ENCODE measurements around the gene PKP2.

Gene PKP2

DNA sequence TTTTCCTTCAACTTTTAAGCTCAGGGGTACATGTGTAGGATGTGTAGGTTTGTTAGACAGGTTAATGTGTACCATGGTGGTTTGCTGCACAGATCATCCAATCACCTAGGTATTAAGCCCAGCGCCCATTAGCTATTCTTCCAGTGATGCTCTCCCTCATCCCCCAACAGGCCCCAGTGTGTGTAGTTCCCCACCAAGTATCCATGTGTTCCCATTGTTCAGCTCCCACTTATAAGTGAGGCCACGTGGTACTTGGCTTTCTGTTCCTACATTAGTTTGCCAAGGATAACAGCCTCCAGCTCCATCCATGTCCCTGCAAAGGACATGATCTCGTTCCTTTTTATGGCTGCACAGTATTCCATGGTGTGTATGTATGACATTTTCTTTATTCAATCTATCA, 92.3 kb downstream of the PKP2 start:
- no peak for DNase-seq

DNA sequence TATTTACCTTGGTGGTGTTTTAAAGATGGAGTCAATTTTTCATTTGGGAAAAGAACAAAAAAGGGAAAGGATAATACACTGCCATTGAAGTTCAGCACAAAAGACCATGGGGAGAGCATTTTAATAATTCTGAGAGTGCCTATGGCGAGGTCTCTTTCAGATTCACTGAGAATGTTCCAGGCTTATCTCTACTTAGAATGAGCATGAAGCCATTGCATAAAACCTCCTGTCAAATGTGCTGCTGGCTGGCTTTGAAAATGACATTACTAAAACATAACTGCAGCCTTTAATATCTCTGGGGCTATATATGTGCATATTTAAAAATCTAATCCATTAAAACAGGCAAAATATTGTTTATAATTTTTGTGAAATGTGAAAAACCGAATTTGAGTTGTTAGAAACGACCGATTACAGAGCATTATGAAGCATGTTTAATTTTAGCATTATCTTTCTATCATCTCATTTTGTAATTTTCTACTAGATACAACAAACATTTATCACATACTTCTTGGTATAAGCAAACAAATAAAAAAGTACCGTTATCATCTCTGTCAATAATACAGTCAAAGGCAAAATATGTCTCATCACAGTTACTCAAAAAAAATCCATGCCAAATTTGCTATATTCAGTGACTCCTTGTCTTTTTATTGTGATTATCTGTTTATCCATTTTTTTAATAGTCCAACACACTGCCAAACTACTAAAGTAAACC, 95.2 kb downstream of the PKP2 start:
- DNase-seq, result no peak

DNA sequence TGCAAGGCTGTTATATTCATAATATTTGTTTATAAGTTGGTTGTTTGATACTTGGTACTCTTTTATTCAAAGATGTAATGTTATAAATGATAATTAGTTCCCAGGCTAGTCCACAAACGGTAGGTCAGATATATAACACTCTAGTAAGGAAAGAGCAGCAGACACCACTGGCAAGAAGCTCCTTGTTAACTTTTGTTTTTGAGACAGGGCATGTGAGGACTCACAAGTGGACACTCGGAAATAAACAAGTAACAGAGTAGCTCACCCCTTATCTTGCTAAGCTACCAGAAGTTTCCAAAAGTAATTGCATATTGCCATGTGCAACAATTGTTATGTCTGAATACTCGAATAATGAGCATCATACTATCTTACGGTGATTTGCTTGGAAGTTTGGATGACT, 102.3 kb downstream of the PKP2 start:
- DNase-seq, result no peak

DNA sequence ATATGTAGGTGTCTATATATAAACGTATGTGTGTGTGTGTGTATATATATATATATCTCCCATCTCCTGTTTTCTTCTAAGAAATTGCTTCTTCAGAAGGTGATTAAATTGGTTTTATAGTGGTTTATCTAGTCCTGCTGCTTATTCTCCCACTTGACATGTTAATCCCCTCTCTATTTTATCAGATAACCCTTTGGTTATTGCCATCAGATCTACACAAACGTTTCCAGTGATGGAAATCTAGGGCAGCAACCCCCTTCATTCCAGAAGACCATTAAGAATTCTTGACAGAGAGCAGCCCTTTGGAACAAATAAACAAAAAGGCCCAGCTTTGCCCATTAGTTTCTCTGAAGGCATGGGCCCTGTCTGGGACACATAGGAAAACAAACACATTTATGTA, 106.7 kb downstream of the PKP2 start:
- DNase-seq, result no peak

DNA sequence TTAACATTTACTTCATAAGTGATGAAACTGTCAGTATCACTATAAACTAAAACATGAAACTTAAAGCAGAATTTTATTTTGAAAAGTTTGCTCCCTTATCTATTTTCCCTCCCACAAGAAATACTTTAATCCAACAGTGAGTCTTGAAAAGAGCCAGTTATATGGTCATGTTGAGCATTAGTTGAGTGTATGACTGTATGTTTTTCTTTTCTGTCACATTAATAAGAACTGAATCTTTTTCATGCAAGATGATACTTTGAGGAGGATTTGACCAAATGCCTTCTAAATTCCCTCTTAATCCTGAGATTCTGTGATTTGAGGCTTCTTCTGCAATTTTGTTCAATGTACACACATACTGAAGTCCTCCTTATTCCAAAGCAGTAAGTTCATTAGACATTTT, 107.1 kb downstream of the PKP2 start:
- DNase-seq, result no peak

DNA sequence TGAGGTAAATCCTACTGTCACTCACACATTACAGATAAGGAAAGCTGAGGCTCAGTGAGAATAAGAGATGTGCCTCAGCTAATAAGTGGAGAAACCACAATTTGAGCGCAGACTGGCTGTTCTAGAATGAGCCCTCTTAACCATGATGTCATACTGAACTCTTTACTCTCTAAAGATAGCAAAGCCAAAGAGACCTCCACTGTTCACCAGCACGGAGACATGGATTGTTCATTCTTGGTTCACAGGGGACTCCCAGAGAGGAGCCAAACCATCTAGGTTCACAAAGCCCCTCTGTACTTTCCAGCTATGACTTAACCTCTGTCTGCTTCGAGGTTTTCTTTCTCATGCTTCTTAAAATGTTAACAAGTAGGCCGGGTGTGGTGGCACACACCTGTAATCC, 108.2 kb downstream of the PKP2 start:
- DNase-seq, result no peak

DNA sequence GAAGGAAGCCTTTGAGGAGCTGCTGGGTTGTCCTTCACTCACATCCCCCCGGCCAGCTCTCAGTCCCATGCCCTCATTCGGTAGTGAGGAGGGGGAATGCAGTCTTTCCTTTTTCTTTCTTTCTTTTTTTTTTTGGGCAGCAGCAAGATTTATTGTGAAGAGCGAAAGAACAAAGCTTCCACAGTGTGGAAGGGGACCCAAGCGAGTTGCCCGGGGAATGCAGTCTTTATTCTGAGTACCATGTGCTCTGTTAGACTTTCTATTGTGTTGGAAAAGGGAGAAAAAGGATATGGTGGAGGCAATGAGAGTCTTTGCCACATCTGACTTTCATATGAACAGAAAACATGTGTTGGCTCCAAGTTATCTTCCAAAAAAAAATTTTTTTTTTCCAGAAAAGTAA, 111.0 kb downstream of the PKP2 start:
- no peak for DNase-seq

DNA sequence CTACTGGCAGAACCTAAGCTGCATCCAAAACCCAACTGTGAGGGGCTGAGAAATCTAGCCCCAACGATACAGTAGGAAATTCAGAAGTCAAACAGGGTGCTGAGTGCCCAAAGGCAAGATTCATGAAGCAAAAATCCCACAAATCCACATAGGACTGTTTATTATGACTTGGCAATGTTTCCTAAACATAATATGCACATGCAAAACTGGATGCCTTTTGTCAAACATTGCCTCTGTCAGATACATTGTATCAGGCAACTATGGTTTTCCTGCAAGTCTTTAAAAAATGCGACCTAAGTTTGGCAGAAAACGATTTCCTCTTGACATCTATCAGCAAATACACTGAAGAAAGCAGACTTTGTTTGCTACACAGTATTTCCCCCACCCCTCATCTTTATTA, 113.5 kb downstream of the PKP2 start:
- no peak for DNase-seq

DNA sequence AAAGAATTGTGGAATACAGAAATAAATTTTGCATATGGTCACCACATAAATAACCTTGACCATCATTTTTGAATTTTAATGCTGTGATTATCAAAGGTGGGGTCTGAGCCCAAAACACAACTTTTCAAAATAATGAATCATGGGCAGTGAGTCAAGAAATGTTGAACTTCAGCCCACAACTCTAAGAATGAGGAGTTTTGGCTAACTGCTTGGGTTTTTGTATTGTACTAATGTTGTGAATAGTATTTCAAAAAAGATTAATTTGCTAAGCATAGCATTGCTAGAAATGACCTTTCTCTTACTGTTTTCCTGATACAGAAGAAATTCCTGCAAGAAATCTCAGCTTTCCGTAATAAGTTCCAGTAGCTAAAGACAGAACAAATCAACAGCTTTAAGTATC, 116.5 kb downstream of the PKP2 start:
- DNase-seq, result no peak

DNA sequence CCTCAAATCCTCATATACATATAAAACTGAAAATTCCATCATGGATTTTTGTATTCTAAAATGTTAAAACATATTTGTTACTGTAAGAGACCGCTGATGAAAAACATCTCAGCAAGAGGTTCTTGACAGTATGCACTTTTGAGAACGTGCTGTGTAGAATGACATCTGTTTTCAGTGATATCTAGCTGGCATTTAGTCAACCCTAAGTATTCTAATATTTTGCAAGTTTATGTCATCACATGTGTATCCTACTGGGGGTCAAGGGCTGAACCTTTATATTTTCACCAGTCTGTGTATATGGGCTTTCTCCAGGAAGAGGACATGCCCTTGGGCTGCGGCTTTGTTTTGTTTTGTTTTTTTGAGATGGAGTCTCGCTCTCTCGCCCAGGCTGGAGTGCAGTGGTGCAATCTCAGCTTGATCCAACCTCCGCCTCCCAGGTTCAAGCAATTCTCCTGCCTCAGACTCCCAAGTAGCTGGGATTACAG, 118.8 kb downstream of the PKP2 start:
- DNase-seq, result no peak

DNA sequence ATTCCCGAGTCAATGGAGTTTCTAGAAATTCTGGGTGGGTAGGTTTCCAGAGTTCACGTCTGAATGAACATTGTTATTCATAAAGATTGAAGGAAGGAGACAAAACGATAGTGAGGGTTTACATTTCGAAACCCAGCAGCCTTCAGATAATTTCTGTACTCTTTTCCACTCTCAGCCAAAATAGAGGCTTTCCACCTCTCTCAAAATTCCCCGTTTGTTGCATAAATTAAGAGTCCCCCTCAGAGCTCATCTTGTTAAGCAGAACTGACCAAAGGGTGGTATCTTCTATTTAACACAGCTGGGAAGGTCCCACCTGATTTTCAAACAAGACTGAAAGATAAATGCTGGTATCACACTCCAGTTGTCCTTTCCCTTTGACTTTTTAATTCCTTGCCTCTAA, 119.4 kb downstream of the PKP2 start:
- DNase-seq, result no peak

DNA sequence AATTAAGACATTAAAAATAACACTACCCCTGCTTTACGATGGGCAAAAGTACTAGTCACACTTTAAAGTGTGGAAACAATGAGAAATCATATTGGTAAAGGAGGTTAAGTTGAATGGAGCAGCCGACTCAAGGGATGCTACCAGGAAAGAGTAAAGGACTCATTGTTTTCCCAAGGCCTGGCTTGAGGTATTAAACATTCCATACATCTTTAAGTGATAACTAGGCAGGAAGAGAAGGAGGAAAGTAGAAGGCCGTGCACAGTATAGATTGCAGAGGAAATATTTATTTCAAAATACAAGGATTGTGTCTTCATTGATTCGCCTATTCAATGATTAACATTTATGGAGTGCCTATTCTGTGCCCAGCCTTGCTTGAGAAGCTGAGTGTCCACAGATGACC, 120.3 kb downstream of the PKP2 start:
- DNase-seq, result no peak

DNA sequence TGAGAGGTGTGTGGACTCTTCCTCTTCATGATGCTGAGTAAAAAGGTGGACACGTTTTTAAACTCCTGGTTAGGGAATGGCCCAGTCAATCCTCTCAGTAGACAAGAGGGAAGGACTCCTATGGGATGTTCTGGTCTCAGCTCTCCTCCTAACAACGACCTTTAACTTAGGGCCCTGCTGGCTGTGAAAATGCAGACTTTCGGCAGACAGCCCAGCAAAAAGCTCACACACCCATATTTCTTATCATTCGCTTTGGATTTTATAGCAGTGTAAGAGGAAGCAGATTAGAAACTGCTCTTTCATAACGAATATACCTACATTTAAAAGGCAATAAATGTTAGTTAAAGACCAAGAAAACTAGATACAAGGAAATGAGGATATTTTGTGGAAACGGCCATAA, 122.9 kb downstream of the PKP2 start:
- no peak for DNase-seq

DNA sequence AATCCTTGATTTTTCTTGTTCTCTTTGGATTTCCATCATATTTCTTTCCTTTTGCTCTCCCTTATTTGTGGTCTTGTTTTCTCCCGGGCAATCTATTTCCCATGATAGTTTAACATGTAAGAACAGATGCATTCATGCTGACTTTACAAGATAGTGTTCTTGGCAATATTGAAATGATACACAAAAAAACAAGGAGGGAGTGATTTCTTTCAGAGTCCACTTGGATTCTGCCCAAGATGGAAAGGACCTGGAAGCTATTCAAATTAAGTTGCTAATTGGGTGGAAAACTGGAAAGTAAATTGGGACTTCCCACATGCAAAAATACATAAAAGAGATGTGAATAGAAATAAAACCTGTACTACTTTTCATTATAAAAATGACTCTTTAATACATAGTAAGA, 126.4 kb downstream of the PKP2 start:
- DNase-seq, result no peak

DNA sequence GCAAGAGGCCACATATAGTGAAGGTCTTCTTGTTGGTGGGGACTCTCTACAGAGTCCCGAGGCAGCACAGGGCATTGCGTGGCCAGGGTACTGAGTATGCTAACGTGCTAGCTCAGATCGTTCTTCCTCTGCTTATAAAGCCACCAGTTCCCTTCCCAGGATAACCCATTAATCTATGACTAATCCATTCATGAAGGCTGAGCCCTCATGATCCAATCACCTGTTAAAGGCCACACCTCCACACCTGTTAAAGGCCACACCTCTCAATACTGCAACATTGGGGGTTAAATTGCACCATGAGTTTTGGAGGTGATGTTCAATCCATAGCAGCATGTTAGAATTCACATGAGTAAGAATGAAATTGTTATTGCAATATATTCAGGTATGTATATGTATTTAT, 128.1 kb downstream of the PKP2 start:
- no peak for DNase-seq

DNA sequence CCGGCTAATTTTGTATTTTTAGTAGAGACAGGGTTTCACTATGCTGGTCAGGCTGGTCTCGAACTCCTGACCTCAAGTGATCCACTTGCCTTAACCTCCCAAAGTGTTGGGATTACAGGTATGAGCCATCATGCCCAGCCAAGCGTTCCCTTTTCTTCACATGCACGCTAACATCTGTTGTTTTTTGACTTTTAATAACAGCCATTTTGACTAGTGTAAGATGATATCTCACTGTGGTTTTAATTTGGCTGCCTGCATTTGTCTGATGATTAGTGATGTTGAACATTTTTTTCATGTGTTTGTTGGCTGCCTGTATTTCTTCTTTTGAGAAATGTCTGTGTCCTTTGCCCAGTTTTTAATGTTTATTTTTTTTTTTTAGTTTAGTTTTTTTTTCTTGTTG, 130.7 kb downstream of the PKP2 start:
- no peak for DNase-seq

DNA sequence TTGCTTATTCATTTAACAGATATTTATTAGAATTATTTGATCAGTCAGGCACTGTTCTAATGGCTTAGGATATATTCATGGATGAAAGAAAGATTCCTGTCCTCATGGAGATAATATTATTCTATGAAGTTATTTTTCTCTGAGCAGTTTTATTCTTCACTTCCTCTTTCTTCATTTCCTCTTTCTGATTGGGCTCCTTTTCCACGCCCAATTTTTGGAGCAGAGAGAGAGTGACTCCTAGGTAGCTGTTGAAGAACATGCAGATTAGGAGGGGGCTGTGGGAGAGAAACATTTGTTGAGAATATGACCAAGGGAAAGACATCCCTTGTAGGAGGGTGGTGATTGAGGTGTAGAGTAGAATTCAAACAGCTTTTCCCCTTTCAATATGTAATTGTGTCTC, 134.9 kb downstream of the PKP2 start:
- DNase-seq, result no peak

DNA sequence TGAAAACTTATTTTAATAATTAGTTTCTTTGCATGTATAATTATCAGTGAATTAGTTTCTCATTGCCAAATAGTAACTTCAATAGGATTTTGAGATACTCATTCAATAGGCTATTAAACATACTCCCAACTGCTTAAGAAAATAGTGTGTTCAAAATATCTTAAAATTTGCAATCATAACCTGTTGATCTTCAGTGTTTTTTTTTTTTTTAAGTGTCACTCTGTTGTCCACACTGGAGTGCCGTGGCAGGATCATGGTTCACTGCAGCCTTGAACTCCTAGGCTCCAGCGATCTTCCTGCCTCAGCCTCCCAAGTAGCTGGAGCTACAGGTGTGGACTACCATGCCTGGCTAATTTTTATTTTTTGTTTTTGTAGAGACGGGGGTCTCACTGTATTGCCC, 139.4 kb downstream of the PKP2 start:
- no peak for DNase-seq

DNA sequence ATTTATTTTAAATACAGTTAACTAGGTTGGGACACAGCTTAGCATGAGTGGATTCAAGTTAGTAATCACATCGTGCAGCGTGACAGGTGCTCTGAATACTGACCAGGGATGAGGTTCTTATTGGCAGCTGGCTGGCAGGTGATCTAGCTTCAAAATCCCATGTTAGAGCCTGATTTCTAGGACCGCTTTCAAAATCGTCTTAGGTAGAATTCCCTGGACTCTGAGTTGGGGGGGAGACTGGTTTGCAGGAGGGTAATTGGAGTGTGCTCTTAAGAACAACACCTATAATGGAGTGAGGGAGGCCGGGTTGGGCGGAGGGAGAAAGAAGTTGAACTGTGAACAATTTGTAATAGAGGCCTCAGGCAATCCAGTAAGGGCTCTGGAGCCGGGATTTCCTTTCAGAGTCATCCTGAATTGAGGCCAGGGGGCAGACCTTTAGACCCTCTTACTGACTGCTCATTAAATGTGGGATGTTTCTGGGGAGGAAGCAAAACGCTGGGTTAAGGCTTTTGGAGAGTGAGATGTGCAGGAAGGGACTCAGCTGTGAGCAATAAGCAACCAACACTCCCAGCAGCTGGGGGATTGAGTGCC, 140.0 kb downstream of the PKP2 start:
- no peak for DNase-seq

DNA sequence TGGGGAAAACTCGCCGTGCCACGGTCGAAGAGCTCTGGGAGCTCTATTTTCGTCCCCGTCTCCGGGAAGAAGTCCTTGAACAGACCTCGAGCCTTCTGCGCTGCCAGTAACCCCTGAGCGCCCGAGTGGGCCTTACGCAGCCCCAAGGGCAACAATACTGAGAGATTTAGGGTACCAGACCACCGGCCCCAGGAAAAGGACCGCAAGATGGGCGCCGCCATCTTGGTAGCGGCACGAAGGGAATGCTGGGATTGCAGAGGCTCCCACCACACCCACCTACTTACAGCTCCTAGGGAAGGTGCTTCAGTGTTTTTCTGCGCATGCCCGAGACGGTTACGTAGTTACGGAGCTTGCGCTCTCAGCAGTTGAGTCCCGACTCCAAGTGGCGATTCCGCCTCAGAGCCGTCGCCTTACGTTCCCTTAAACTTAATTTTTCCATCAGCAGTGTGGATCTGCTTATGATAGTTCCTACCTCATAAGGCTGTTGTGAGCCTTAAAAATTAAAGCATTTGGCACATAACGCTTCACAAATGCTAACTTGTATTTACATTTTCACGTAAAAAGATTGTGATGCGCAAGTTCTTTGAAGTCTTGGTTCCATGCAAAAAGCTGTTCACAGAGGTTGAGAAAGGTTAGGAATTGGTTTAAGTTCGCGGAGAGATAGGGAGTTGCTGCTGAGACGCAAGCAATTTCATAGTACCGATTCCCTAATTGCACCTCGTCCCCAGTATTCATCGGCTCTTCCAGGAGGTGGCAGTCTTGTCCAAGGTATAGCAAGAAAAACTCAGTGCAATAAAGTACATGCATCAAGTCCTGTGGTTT, 140.7 kb downstream of the PKP2 start, which contains the start of gene YARS2:
Gene YARS2 (minus strand): TSS at position 244 of the 822 bp plus-strand sequence. CDS start 23 bp downstream, at position 221.
- DNase-seq, result peak; percentile 90 to 92

DNA sequence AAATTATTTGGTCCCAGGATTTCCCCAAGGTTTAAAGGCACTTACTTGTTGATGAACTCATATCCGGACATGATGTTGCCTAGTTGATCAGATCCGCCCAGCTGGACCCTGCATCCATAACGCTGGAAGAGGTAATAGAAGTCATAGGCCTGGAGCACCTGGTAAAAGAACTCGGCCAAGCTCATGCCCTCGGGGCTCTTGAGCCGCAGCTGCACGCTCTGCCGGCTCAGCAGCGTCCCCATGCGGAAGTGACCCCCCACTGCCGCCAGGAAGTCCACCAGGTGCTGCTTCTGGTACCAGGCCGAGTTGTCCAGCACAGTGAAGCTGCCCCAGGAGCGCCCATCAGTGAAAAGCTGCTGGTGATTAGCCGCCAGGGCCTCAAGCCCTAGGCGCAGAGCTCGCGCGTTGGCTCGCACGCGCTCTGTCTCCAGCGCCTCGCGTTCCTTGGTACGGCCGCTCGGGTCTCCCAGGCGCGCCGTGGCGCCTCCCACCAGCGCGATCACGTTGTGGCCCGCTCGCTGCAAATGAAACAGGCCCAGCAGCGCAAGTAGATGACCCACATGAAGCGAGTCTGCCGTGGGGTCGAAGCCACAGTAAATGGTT, 141.4 kb downstream of the PKP2 start:
- DNase-seq, result peak; percentile 65 to 77

DNA sequence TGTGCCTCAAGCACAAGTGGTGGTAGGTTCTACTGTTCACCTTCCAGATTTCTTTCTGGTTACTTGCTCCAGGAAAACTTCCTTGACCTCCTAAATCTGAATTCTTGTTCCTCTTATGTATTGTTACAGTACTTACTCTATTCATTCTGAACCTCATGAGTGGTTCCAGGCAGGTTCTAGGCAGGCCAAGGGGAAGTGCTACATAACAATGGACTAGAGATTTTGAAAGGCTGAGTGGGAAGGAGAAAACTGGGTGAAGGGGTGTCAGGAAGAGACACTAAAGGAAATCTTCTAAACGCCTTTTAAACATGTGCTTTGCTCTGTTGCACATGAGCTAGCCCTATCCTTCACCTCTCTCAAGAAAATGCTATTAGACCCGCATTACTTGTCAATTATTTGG, 142.5 kb downstream of the PKP2 start:
- no peak for DNase-seq

DNA sequence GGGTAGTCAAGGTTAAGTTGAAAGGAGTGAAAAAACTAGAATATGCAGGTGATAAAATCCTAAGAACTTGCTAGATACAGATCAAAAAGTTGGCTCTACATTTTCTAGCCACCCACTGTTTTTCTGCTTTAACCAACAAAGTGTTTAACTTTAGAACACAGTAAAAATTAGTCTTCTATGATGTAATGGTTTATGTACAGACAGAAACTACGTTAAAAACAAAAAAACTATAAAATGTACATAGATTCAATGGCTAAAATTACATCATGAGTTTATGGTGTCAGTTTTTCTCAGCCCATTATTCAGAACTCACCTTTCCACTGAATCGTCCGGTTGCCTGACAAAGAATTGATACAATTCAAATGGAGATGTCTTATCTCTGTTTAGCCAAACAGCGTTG, 143.0 kb downstream of the PKP2 start:
- no peak for DNase-seq

DNA sequence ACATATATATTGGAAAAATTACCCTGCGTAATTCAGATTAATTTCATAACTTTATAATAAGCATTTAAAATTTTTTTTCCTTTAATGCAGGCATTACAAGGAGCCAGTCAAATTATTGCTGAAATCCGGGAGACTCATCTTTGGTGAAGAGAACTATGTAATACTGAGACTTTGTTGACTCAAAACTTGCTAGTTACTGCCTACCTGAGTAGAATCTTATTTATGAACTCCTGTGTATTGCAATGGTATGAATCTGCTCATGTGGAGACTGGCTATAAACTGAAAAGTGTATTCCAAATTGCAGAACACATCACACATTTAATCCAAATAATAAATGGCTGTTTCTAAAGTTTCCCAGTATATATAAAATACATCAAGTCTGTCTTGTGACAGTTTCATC, 153.3 kb downstream of the PKP2 start:
- no peak for DNase-seq

All from CD4-positive, alpha-beta T cell treated with Interleukin-1 beta for 1 hour (primary cell).